Peyer's patch (tissue), 4 donors: ENCODE measurements around the gene CDC42BPG.

Experiments used
- POLR2A ChIP-seq, 2 donors: fragments of 450-650 bp; IDR thresholded peaks; one replicate each; pipeline ENCODE4 v1.5.1; 2017; ENCODE audit warnings: antibody characterized with exemption in 2 of 2, mild to moderate bottlenecking in 2 of 2, moderate library complexity in 2 of 2
- TF ChIP-seq, protein P1 (sequence below), 6 experiments: fragments of 450-650 bp in 4 of 6; fragments of 200-600 bp in 2 of 6; sonication (generic) in 1 of 6; IDR thresholded peaks; one replicate each; pipeline ENCODE4 v1.5.1; 2017 to 2019; ENCODE audit warnings: antibody characterized with exemption in 6 of 6, mild to moderate bottlenecking in 3 of 6, moderate library complexity in 1 of 6

DNA sequence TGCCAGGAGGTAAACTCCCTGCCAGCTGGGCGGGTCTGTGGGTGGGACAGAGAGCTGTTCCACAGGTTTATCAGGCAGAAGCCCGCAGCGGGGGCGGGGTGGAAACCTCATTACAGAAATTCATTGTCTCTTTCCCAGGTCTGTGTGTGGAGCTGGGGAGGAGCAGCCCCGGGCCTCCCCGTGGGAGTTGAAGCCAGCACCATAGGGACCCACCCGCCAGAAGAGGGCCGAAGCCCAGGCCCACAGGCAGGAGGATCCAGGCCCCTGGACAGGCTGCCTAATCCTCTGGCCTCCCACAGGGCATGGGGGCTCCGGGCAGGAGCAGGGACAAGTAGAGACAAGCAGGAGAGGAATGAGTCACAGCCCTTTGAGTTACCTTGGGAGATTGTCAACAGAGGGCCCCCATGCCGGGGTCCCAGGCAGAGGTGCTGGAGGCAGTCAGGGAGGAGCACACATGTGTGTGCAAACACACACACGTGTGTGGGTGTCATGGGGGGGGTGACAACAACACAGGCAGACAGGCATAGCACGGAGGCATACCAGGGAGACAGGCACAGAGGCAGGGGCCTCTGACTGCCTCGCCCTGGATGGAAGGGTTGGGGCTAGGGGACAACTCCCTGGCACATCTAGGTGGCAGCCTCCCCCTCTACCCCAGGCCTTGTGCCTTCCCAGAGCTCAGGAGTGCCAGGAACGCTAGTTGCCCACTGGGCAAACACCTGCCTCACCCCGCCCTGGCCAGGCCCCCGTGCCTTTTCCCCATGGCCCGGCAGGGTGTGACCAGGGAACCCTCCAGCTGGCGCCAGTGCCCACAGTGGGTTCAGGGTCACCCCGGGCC, 1.4 kb downstream of the CDC42BPG start:
- TF ChIP-seq, protein P1, sequence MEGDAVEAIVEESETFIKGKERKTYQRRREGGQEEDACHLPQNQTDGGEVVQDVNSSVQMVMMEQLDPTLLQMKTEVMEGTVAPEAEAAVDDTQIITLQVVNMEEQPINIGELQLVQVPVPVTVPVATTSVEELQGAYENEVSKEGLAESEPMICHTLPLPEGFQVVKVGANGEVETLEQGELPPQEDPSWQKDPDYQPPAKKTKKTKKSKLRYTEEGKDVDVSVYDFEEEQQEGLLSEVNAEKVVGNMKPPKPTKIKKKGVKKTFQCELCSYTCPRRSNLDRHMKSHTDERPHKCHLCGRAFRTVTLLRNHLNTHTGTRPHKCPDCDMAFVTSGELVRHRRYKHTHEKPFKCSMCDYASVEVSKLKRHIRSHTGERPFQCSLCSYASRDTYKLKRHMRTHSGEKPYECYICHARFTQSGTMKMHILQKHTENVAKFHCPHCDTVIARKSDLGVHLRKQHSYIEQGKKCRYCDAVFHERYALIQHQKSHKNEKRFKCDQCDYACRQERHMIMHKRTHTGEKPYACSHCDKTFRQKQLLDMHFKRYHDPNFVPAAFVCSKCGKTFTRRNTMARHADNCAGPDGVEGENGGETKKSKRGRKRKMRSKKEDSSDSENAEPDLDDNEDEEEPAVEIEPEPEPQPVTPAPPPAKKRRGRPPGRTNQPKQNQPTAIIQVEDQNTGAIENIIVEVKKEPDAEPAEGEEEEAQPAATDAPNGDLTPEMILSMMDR (IDR thresholded peaks at IDR 0.05) = peak in 1 of 6 experiments; percentile 18
- no peak for TF ChIP-seq POLR2A (IDR thresholded peaks at IDR 0.05)
